ENCODE results near the gene RBMY1F. TPM values are rescaled to one million over a fixed set of nuclear protein-coding genes. Genes with fewer than 3 reads are reported as not detected.

Gene RBMY1F
- not detected in 5 replicates for total RNA-seq (2022; extraction: Qiagen RNA extraction)

DNA sequence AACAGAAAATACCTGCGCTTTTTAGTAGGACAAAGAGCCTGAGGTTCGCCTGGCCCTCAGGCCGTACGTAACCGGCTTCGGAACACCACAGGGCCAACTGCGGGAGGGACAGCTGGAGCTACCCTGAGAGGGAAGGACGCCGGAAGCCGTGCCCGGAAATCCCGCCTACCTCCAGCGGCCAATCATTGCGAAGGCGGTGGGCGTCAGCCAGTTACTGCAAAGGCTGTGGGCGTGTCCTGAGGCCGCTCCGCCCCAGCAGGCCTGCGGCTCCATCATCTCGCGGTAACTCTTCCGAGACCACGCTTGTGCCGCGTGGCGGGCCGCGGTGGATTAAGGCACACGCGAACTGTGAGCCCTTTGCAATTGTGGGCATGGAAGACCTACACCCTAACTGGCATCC is at the start of gene RBMY1F:
RBMY1F (minus strand) TSS at position 101 of the 400 bp plus-strand sequence. CDS start 1,954 bp downstream, outside the sequence.

Other genes starting within 250 kb of the RBMY1F start
- gene RBMY1J, start 220.5 kb upstream of the RBMY1F start, total RNA-seq (2022; extraction: Qiagen RNA extraction): not detected in 5 replicates